Kidney epithelial cell (primary cell): Measurements from ENCODE around the gene HSPG2. TPM values are rescaled to one million over a fixed set of nuclear protein-coding genes. Genes with fewer than 3 reads are reported as not detected.
A peak's percentile ranks its signal among the peaks of the same experiment; 100 is the strongest.

ENCODE experiments used
- DNase-seq: peaks from one replicate; pipeline ENCODE4 v3.0.0-alpha.2; 2010; ENCODE audit warnings: low read depth
- H3K27me3 ChIP-seq: 2 replicates; pipeline ENCODE4 v1.6.0; 2011; ENCODE audit warnings: low read length; ENCODE audit not compliant: control insufficient read depth, insufficient read depth
- H3K36me3 ChIP-seq: 2 replicates; pipeline ENCODE4 v1.5.1; 2011; ENCODE audit warnings: low read length; ENCODE audit not compliant: control insufficient read depth, insufficient read depth
- H3K4me3 ChIP-seq: 2 replicates; pipeline ENCODE4 v1.5.1; 2011; ENCODE audit warnings: low read depth, mild to moderate bottlenecking, control low read depth, low read length
- total RNA-seq: library from RNA; depleted of rRNA; stranded (reverse); fragments of >200 nt; gene quantifications from 2 replicates; pipeline ENCODE4 v1.2.3, GENCODE V29; 2015
- TF ChIP-seq, protein P1 (sequence below): IDR thresholded peaks from 2 replicates; pipeline ENCODE4 v1.5.1; 2011; ENCODE audit warnings: mild to moderate bottlenecking, moderate library complexity, low read length, control low read depth, inconsistent platforms; ENCODE audit not compliant: insufficient read depth, poor library complexity, severe bottlenecking

HSPG2 gene
- total RNA-seq, 1 donor from 2014 or later: 122 TPM

DNA sequence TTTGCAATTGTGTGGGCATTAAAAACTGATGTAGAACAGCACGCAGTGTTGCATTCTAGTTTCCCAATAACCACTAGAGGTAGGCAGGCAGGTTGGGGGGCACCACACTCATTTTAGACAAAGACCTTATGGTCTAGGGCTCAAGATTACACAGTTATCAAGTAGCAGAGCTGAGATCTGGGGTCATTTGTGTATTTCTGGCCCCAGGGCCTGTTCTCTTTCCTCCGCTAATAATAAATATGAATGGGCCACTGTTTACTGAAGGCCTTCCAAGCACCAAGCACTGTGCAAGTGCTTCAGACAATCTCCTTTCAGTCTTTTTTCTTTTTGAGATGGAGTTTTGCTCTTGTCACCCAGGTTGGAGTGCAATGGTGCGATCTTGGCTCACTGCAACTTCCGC is 101.1 kb downstream of the HSPG2 start:
- TF ChIP-seq, protein P1, sequence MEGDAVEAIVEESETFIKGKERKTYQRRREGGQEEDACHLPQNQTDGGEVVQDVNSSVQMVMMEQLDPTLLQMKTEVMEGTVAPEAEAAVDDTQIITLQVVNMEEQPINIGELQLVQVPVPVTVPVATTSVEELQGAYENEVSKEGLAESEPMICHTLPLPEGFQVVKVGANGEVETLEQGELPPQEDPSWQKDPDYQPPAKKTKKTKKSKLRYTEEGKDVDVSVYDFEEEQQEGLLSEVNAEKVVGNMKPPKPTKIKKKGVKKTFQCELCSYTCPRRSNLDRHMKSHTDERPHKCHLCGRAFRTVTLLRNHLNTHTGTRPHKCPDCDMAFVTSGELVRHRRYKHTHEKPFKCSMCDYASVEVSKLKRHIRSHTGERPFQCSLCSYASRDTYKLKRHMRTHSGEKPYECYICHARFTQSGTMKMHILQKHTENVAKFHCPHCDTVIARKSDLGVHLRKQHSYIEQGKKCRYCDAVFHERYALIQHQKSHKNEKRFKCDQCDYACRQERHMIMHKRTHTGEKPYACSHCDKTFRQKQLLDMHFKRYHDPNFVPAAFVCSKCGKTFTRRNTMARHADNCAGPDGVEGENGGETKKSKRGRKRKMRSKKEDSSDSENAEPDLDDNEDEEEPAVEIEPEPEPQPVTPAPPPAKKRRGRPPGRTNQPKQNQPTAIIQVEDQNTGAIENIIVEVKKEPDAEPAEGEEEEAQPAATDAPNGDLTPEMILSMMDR: no peak
- Histone ChIP-seq H3K27me3 (no peaks in the 10 kb centered on the region), H3K36me3 (peaks cover 15% of the 10 kb centered on the region), H3K4me3 (no peak overlapping the region)
- DNase-seq: no peak

DNA sequence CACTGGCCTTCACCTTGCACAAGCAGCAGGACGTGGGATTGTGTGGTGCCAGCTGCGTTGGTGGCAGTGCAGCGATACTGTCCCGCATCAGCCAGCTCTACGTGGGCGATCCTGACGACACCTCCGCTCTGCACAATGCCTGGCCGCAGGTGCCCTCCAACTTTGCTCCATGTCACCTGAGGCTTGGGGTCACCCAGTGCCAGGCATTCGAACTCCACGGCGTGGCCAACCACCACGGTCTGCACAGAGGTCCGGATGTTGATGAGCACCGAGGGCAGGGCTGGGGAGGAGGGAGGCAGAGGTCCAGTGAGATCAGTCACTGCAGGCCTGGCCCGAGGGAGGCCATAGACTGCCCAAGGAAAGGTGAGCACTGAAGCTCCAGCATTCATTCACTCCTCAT is 102.4 kb downstream of the HSPG2 start:
- DNase-seq: no peak
- TF ChIP-seq, protein P1: no peak
- H3K4me3 ChIP-seq: no peak overlapping the region
- H3K36me3 ChIP-seq: peaks cover 17% of the 10 kb centered on the region
- H3K27me3 ChIP-seq: no peaks in the 10 kb centered on the region

DNA sequence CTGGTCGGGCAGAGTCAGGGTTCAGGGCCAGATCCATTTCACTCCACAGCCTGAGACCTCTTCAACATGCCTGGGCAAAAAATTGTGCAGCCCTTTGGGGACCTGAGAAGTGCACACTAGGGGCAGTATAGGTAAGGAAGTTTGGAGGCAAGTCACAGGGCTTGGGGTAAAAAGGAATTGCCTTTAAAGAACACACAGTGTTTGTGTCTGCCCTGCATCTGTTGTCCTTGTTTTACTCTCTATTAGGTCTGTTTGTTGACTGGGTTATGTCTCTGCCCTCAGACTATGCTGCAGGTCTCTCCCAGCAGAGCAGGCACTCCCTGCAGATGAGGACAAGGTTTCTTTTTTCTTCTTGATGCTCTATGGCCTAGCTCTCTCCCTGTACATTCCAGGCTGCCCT is 103.0 kb downstream of the HSPG2 start:
- peaks cover 16% of the 10 kb centered on the region for H3K36me3 ChIP-seq
- TF ChIP-seq, protein P1: peak; percentile 12
- H3K4me3 ChIP-seq: no peak overlapping the region
- no peak for DNase-seq
- H3K27me3 ChIP-seq: no peaks in the 10 kb centered on the region

DNA sequence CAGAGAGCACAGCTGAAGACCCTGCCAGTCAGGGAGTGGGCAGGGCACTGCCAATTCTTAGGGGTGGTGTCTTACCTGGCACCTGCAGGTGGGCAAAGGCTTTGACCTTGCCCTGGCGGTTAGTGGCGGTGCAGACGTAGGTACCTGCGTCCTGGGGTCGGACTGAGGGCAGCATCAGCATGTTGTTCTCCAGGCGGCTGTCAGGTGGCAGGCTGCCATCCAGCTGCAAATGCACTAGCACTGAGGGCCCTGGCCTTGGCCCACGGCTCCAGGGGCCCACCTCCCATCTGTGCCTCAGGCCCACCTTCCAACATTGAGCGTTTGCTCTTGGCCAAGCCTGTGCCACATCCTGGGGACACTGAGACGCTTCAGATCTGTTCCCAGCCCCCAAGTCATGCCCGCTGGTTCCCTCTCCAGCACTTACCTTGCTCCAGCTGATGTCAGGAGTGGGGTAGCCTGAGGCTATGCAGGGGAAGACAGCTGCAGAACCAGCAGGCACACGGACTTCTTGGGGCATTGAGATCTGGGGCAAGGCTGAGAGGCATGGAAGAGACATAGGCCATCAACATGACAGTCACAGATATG is 103.6 kb downstream of the HSPG2 start:
- H3K36me3 ChIP-seq: peaks cover 16% of the 10 kb centered on the region
- no peak overlapping the region for H3K4me3 ChIP-seq
- DNase-seq: no peak
- no peaks in the 10 kb centered on the region for H3K27me3 ChIP-seq
- TF ChIP-seq, protein P1: no peak

DNA sequence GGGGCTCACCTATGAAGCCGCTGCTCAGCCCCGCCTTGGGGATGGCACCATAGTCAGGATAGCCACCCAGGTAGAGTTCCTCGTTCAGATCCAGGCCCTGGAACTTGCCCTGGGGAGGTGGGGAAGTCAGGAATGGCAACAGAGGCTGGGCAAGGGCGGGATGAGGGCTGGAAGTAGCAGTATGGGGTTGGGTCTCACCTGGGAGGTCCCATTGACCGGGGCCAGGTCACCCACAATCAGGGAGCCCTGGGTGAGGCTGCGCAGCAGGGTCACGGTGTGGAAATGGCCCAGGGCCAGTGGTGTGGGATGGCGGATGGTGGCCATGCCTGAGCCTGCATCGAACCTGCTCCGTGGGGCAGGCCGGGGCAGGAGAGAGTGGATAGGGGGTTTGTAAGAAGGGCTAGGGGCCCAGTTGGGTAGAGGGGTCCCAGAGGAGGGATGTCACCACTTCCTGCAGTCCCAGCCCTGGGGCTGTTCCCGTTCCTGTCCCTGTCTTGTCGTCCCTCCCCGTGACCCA is 105.6 kb downstream of the HSPG2 start:
- H3K36me3 ChIP-seq: peaks cover 15% of the 10 kb centered on the region
- TF ChIP-seq, protein P1: no peak
- H3K4me3 ChIP-seq: no peak overlapping the region
- H3K27me3 ChIP-seq: no peaks in the 10 kb centered on the region
- DNase-seq: no peak

DNA sequence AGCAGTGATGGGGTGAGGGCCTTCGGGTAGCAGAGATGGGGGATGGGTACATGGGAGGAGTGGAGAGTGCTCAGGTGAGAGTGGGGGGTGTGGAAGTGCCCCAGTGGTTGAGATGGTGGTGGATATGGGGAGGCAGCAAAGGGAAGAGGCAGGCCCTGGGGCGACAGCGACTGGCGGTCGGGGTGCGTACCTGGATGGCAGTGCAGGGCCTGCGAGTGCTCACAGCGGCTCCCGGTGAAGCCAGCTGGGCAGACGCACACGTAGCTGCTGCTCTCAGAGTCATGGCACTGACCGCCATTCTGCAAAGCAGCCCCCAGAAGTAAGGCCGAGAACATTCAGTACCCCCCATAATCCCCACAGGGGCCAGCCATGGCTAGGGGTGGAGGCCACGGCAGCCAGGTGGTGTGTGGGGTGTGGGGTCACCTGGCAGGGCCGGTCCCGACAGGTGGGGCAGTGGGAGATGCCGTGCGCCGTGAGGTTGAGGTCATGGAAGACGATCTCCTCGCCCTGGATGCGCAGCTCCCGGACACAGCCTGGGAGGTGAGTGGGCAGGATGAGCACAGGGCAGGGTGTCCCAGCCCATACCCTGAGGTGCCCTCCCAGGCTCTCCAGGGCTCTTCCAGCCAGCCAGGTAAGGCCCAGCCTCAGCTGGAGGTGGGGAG is 106.2 kb downstream of the HSPG2 start:
- Histone ChIP-seq H3K4me3 (no peak overlapping the region), H3K27me3 (no peaks in the 10 kb centered on the region), H3K36me3 (peaks cover 15% of the 10 kb centered on the region)
- TF ChIP-seq, protein P1: no peak
- no peak for DNase-seq
